Liver (tissue), 9 donors: ENCODE measurements around the gene DEGS1. TPM values are rescaled to one million over a fixed set of nuclear protein-coding genes. Genes with fewer than 3 reads are reported as not detected.

Experiments used
- DNase-seq: peaks from one replicate; pipeline ENCODE4 v3.0.0-alpha.2; 2017; ENCODE audit warnings: low spot score
- H3K27ac ChIP-seq, 2 donors: one replicate each; pipeline ENCODE4 v1.7.0; 2013; ENCODE audit warnings: inconsistent platforms in 2 of 2, low read length in 2 of 2, control low read depth in 1 of 2, low read depth in 1 of 2, mild to moderate bottlenecking in 1 of 2
- H3K27me3 ChIP-seq, 4 donors: one replicate each; pipeline versions ENCODE4 v1.6.1 to v1.7.0; 2013; ENCODE audit warnings: low read length in 3 of 4, inconsistent platforms in 1 of 4, mild to moderate bottlenecking in 1 of 4, moderate library complexity in 1 of 4; ENCODE audit not compliant: control insufficient read depth in 4 of 4, insufficient read depth in 4 of 4
- H3K36me3 ChIP-seq, 4 donors: one replicate each; pipeline versions ENCODE4 v1.6.1 to v1.7.0; 2013; ENCODE audit warnings: low read length in 3 of 4, mild to moderate bottlenecking in 3 of 4, low read depth in 1 of 4, moderate library complexity in 1 of 4; ENCODE audit not compliant: control insufficient read depth in 4 of 4, insufficient read depth in 3 of 4
- H3K4me1 ChIP-seq, 4 donors: one replicate each; pipeline versions ENCODE4 v1.6.1 to v1.7.0; 2013; ENCODE audit warnings: low read length in 3 of 4, mild to moderate bottlenecking in 3 of 4, moderate library complexity in 1 of 4; ENCODE audit not compliant: control insufficient read depth in 4 of 4, insufficient read depth in 4 of 4
- H3K4me3 ChIP-seq, 3 donors: one replicate each; pipeline versions ENCODE4 v1.6.1 to v1.7.0; 2013; ENCODE audit warnings: low read length in 3 of 3, control low read depth in 1 of 3, low read depth in 1 of 3, mild to moderate bottlenecking in 1 of 3
- H3K9ac ChIP-seq, 2 donors: one replicate each; pipeline ENCODE4 v1.7.0; 2013; ENCODE audit warnings: low read length in 2 of 2, mild to moderate bottlenecking in 2 of 2, moderate library complexity in 2 of 2, control low read depth in 1 of 2, low read depth in 1 of 2
- H3K9me3 ChIP-seq, 4 donors: one replicate each; pipeline versions ENCODE4 v1.6.1 to v1.7.0; 2013; ENCODE audit warnings: low read length in 3 of 4; ENCODE audit not compliant: control insufficient read depth in 4 of 4
- EGR1 ChIP-seq, 2 donors: IDR thresholded peaks; 2 replicates each; pipeline ENCODE4 v1.6.1; 2016 to 2018; ENCODE audit warnings: antibody characterized with exemption in 2 of 2, low read depth in 2 of 2
- FOXA1 ChIP-seq: IDR thresholded peaks from 2 replicates; pipeline ENCODE4 v1.6.1; 2016; ENCODE audit warnings: antibody characterized with exemption
- FOXA2 ChIP-seq: IDR thresholded peaks from 2 replicates; pipeline ENCODE4 v1.6.1; 2016; ENCODE audit warnings: antibody characterized with exemption
- GABPA ChIP-seq, 2 donors: IDR thresholded peaks in 1 of 2; conservative IDR thresholded peaks in 1 of 2; 2 replicates each; pipeline ENCODE4 v1.6.1; 2016; ENCODE audit warnings: antibody characterized with exemption in 2 of 2, mild to moderate bottlenecking in 1 of 2, moderate library complexity in 1 of 2
- HNF4A ChIP-seq, 2 donors: conservative IDR thresholded peaks; 2 replicates each; pipeline ENCODE4 v1.6.1; 2016; ENCODE audit warnings: antibody characterized with exemption in 2 of 2, mild to moderate bottlenecking in 2 of 2
- JUND ChIP-seq, 2 donors: IDR thresholded peaks; 2 replicates each; pipeline ENCODE4 v1.6.1; 2016; ENCODE audit warnings: antibody characterized with exemption in 2 of 2
- MAX ChIP-seq: IDR thresholded peaks from 2 replicates; pipeline ENCODE4 v1.6.1; 2016; ENCODE audit warnings: antibody characterized with exemption
- NR2F2 ChIP-seq: IDR thresholded peaks from 2 replicates; pipeline ENCODE4 v1.6.1; 2016; ENCODE audit warnings: antibody characterized with exemption
- RAD21 ChIP-seq, 2 donors: IDR thresholded peaks; 2 replicates each; pipeline ENCODE4 v1.6.1; 2016; ENCODE audit warnings: antibody characterized with exemption in 2 of 2, mild to moderate bottlenecking in 2 of 2
- RXRA ChIP-seq, 2 donors: IDR thresholded peaks; 2 replicates each; pipeline ENCODE4 v1.6.1; 2017 to 2018; ENCODE audit warnings: antibody characterized with exemption in 2 of 2, mild to moderate bottlenecking in 1 of 2
- SP1 ChIP-seq: IDR thresholded peaks from 2 replicates; pipeline ENCODE4 v1.6.1; 2018; ENCODE audit warnings: antibody characterized with exemption, mild to moderate bottlenecking
- TAF1 ChIP-seq: conservative IDR thresholded peaks from 2 replicates; pipeline ENCODE4 v1.6.1; 2016; ENCODE audit warnings: antibody characterized with exemption, mild to moderate bottlenecking
- YY1 ChIP-seq: IDR thresholded peaks from 2 replicates; pipeline ENCODE4 v1.6.1; 2016; ENCODE audit warnings: antibody characterized with exemption, mild to moderate bottlenecking
- ZBTB33 ChIP-seq: IDR thresholded peaks from 2 replicates; pipeline ENCODE4 v1.6.1; 2016; ENCODE audit warnings: antibody characterized with exemption
- WGBS: extraction: QIAGEN DNeasy Blood & Tissue Kit; methylation state at CpG from one replicate; pipeline ENCODE4 v1.1.7; 2013; 5-methylcytosine and 5-hydroxymethylcytosine counted together
- polyA plus RNA-seq, 2 donors: library from polyadenylated mRNA; stranded (reverse) in 1 of 2; unstranded in 1 of 2; fragments of 200-250 nt in 1 of 2; fragments of >200 nt in 1 of 2; fragmentation: Nextera tagmentation in 1 of 2; extraction: Ambion mirVana in 1 of 2; gene quantifications; one replicate each; pipeline versions ENCODE4 v1.2.1 to v1.2.3, GENCODE V29; 2013 to 2015
- total RNA-seq, 2 donors: library from RNA; depleted of rRNA; stranded (reverse); fragments of >200 nt; gene quantifications; one replicate each; pipeline ENCODE4 v1.2.3, GENCODE V29; 2014
- TF ChIP-seq, protein P1 (sequence below): IDR thresholded peaks from 2 replicates; pipeline ENCODE4 v1.6.1; 2016; ENCODE audit warnings: antibody characterized with exemption
- TF ChIP-seq, protein P2 (sequence below): fragments of 150-350 bp; IDR thresholded peaks from 2 replicates; pipeline ENCODE4 v1.5.1; 2017; ENCODE audit warnings: improper control_type of control experiment, low read depth, low read length; ENCODE audit not compliant: missing input control
- TF ChIP-seq, protein P3 (sequence below): IDR thresholded peaks from 2 replicates; pipeline ENCODE4 v1.6.1; 2016; ENCODE audit warnings: antibody characterized with exemption, mild to moderate bottlenecking
- donor health status: healthy.
- donor health status: healthy.
- donor health status: healthy.
- donor health status: healthy.
- donor health status: healthy.

Gene DEGS1
- total and polyA plus RNA-seq, 4 donors: 21.7 to 26.7 (median 22.6) TPM

DNA sequence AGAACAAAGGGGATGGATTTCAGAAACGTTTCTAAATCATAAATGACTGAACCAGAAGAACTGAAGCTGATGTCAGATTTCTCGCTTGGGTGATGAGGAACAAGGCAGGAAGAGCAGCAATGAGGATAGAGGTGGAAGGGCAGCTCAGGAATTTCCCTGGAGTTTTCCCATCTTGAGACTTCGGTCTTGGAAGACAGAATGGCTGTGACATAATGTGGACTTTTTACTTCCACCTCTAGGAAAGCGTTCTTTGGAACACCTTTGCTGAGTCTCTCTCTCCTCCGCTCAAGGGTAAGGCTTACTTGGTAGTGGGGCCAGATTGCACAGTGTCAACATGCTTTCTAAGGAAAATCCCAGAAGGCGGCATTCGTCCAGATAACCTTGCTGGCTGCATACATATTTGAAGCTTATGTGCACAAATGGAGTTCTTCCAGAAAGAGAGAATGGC is 36.6 kb downstream of the DEGS1 start:
- H3K27ac ChIP-seq: no peak overlapping the region
- no peak overlapping the region for H3K9ac ChIP-seq
- TF ChIP-seq, protein P1, sequence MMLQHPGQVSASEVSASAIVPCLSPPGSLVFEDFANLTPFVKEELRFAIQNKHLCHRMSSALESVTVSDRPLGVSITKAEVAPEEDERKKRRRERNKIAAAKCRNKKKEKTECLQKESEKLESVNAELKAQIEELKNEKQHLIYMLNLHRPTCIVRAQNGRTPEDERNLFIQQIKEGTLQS: no peak
- TF ChIP-seq ZBTB33: no peak
- TF ChIP-seq EGR1 (IDR thresholded peaks at IDR 0.05; ENCODE audit: low read depth in 2 of 2): no peak
- no peak for TF ChIP-seq YY1
- H3K4me3 ChIP-seq: no peak overlapping the region
- H3K36me3 ChIP-seq: no peaks in the 10 kb centered on the region
- no peaks in the 10 kb centered on the region for H3K9me3 ChIP-seq
- WGBS: 72% methylated on average over 7 of the region's 7 CpGs
- no peaks in the 10 kb centered on the region for H3K27me3 ChIP-seq
- no peak for DNase-seq
- no peaks in the 10 kb centered on the region for H3K4me1 ChIP-seq

GRCh38 chr1:224223819-224224714 is 41.0 kb downstream of the DEGS1 start:
- Histone ChIP-seq H3K27me3 (no peaks in the 10 kb centered on the region), H3K4me1 (no peaks in the 10 kb centered on the region), H3K9ac (no peak overlapping the region), H3K36me3 (peaks cover 5 to 17% (median 9%) of the 10 kb centered on the region in 4 donors), H3K9me3 (no peaks in the 10 kb centered on the region), H3K4me3 (no peak overlapping the region), H3K27ac (no peak overlapping the region)
- no peak for DNase-seq
- no peak for TF ChIP-seq RAD21 (IDR thresholded peaks at IDR 0.05)
- TF ChIP-seq YY1: no peak
- no peak for TF ChIP-seq GABPA (IDR thresholded peaks at IDR 0.05 in 1 of 2, conservative IDR thresholded peaks at IDR 0.05 in 1 of 2)
- no peak for TF ChIP-seq HNF4A (conservative IDR thresholded peaks at IDR 0.05)
- TF ChIP-seq ZBTB33: no peak
- no peak for TF ChIP-seq FOXA2
- TF ChIP-seq MAX: no peak
- no peak for TF ChIP-seq FOXA1
- TF ChIP-seq EGR1 (IDR thresholded peaks at IDR 0.05; ENCODE audit: low read depth in 2 of 2): no peak
- no peak for TF ChIP-seq RXRA (IDR thresholded peaks at IDR 0.05)
- TF ChIP-seq JUND (IDR thresholded peaks at IDR 0.05): no peak
- TF ChIP-seq, protein P2, sequence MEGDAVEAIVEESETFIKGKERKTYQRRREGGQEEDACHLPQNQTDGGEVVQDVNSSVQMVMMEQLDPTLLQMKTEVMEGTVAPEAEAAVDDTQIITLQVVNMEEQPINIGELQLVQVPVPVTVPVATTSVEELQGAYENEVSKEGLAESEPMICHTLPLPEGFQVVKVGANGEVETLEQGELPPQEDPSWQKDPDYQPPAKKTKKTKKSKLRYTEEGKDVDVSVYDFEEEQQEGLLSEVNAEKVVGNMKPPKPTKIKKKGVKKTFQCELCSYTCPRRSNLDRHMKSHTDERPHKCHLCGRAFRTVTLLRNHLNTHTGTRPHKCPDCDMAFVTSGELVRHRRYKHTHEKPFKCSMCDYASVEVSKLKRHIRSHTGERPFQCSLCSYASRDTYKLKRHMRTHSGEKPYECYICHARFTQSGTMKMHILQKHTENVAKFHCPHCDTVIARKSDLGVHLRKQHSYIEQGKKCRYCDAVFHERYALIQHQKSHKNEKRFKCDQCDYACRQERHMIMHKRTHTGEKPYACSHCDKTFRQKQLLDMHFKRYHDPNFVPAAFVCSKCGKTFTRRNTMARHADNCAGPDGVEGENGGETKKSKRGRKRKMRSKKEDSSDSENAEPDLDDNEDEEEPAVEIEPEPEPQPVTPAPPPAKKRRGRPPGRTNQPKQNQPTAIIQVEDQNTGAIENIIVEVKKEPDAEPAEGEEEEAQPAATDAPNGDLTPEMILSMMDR: no peak
- no peak for TF ChIP-seq NR2F2
- no peak for TF ChIP-seq TAF1
- TF ChIP-seq, protein P3, sequence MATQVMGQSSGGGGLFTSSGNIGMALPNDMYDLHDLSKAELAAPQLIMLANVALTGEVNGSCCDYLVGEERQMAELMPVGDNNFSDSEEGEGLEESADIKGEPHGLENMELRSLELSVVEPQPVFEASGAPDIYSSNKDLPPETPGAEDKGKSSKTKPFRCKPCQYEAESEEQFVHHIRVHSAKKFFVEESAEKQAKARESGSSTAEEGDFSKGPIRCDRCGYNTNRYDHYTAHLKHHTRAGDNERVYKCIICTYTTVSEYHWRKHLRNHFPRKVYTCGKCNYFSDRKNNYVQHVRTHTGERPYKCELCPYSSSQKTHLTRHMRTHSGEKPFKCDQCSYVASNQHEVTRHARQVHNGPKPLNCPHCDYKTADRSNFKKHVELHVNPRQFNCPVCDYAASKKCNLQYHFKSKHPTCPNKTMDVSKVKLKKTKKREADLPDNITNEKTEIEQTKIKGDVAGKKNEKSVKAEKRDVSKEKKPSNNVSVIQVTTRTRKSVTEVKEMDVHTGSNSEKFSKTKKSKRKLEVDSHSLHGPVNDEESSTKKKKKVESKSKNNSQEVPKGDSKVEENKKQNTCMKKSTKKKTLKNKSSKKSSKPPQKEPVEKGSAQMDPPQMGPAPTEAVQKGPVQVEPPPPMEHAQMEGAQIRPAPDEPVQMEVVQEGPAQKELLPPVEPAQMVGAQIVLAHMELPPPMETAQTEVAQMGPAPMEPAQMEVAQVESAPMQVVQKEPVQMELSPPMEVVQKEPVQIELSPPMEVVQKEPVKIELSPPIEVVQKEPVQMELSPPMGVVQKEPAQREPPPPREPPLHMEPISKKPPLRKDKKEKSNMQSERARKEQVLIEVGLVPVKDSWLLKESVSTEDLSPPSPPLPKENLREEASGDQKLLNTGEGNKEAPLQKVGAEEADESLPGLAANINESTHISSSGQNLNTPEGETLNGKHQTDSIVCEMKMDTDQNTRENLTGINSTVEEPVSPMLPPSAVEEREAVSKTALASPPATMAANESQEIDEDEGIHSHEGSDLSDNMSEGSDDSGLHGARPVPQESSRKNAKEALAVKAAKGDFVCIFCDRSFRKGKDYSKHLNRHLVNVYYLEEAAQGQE: no peak
- no peak for TF ChIP-seq SP1
- TF ChIP-seq, protein P1: no peak
- WGBS: 82% methylated on average over 12 of the region's 12 CpGs
